Activated naive CD4-positive, alpha-beta T cell treated with anti-CD3 and anti-CD28 coated beads, Interleukin-2, amount 50 U/mL, for 72 hours (primary cell): Measurements from ENCODE around the gene TMEM151B. TPM values are rescaled to one million over a fixed set of nuclear protein-coding genes. Genes with fewer than 3 reads are reported as not detected.

ENCODE experiments used
- ATAC-seq, 2 donors: fragments of 150-1000 bp; cut with Tn5 transposase; 2 replicates each; pipeline ENCODE4 v1.10.0; 2021; ENCODE audit warnings: mild to moderate bottlenecking in 2 of 2, moderate library complexity in 2 of 2
- DNase-seq, 2 donors: peaks; one replicate each; pipeline ENCODE4 v3.0.0; 2021 to 2022; ENCODE audit warnings: low spot score in 2 of 2
- H3K27ac Mint-ChIP-seq, 2 donors: one replicate each; pipeline ENCODE4 v1.8.0; 2022; ENCODE audit warnings: mild to moderate bottlenecking in 2 of 2, mixed read lengths in 2 of 2
- H3K36me3 Mint-ChIP-seq, 2 donors: one replicate each; pipeline ENCODE4 v1.8.0; 2022; ENCODE audit warnings: mixed read lengths in 2 of 2
- H3K9me3 Mint-ChIP-seq, 2 donors: one replicate each; pipeline ENCODE4 v1.8.0; 2022; ENCODE audit warnings: mixed read lengths in 2 of 2
- total RNA-seq, 2 donors: library from RNA; stranded (reverse); gene quantifications; one replicate each; pipeline ENCODE4 v1.2.3, GENCODE V29; 2022

TMEM151B gene
- total RNA-seq = under 1 TPM in 1 of 2 donors, not detected in 1; 0.20 TPM

- ATAC-seq (no peak), DNase-seq (no peak)
- Mint-ChIP-seq H3K36me3 (peaks cover 0 to under 1% of the 10 kb centered on the region in 2 donors), H3K27ac (peak within 1 kb of the TSS in 1 of 2 donors; percentile 37), H3K9me3 (no peaks in the 10 kb centered on the region)
Measured at GRCh38 chr6:44269921-44270525, at the start of gene TMEM151B. TSS of gene TMEM151B (plus strand) at chr6:44270450. CDS start at chr6:44270743, 293 bp downstream.

GRCh38 chr6:44220913-44221290 lies 49.3 kb upstream of the TMEM151B start:
- Mint-ChIP-seq H3K9me3 (no peaks in the 10 kb centered on the region), H3K27ac (peak overlapping the region in 1 of 2 donors; percentile 19), H3K36me3 (peaks cover 0 to 11% of the 10 kb centered on the region in 2 donors)
- DNase-seq (no peak), ATAC-seq (no peak)

GRCh38 chr6:44221291-44221960 lies 48.8 kb upstream of the TMEM151B start:
- DNase-seq (peak; percentile 71 to 79), ATAC-seq (peak; percentile 62 to 70)
- Mint-ChIP-seq H3K36me3 (peaks cover 0 to 11% of the 10 kb centered on the region in 2 donors), H3K9me3 (no peaks in the 10 kb centered on the region), H3K27ac (peak overlapping the region in 1 of 2 donors; percentile 19)

- no peak for ATAC-seq
Measured at GRCh38 chr6:44221961-44222335, 48.3 kb upstream of the TMEM151B start.

GRCh38 chr6:44222486-44223318 lies 47.5 kb upstream of the TMEM151B start:
- no peaks in the 10 kb centered on the region for H3K9me3 Mint-ChIP-seq
- ATAC-seq (no peak), DNase-seq (no peak)
- peaks cover 0 to 11% of the 10 kb centered on the region in 2 donors for H3K36me3 Mint-ChIP-seq
- peak overlapping the region; percentile 81 to 86 for H3K27ac Mint-ChIP-seq

More at GRCh38 chr6:44221961-44222335, 48.3 kb upstream of the TMEM151B start:
- Mint-ChIP-seq H3K27ac (no peak overlapping the region), H3K9me3 (no peaks in the 10 kb centered on the region), H3K36me3 (peaks cover 0 to 11% of the 10 kb centered on the region in 2 donors)
- DNase-seq = no peak

GRCh38 chr6:44223319-44224028 lies 46.8 kb upstream of the TMEM151B start, which contains the start of gene SLC29A1:
TSS of gene SLC29A1 (plus strand) at chr6:44223595. CDS start at chr6:44227314, 3,719 bp downstream.
- ATAC-seq (peak; percentile 74 to 80), DNase-seq (peak; percentile 80 to 85)
- H3K9me3 Mint-ChIP-seq = no peaks in the 10 kb centered on the region
- peak within 1 kb of the TSS; percentile 81 to 86 for H3K27ac Mint-ChIP-seq
- H3K36me3 Mint-ChIP-seq = peaks cover 0 to 11% of the 10 kb centered on the region in 2 donors

- ATAC-seq (peak in 1 of 2 donors; percentile 19), DNase-seq (no peak)
- no peaks in the 10 kb centered on the region for H3K9me3 Mint-ChIP-seq
- peaks cover 0 to 17% of the 10 kb centered on the region in 2 donors for H3K36me3 Mint-ChIP-seq
- peak overlapping the region; percentile 36 to 81 for H3K27ac Mint-ChIP-seq
Measured at GRCh38 chr6:44224029-44224964, 46.0 kb upstream of the TMEM151B start.

GRCh38 chr6:44224965-44225305 lies 45.3 kb upstream of the TMEM151B start:
- Mint-ChIP-seq H3K27ac (peak overlapping the region; percentile 15 to 81), H3K9me3 (no peaks in the 10 kb centered on the region), H3K36me3 (peaks cover 0 to 19% of the 10 kb centered on the region in 2 donors)
- DNase-seq (no peak), ATAC-seq (no peak)

GRCh38 chr6:44225579-44226325 lies 44.5 kb upstream of the TMEM151B start:
- H3K9me3 Mint-ChIP-seq = no peaks in the 10 kb centered on the region
- ATAC-seq = no peak
- H3K27ac Mint-ChIP-seq = no peak overlapping the region
- DNase-seq = no peak
- H3K36me3 Mint-ChIP-seq = peaks cover 5 to 19% of the 10 kb centered on the region in 2 donors

- no peaks in the 10 kb centered on the region for H3K9me3 Mint-ChIP-seq
- ATAC-seq (no peak), DNase-seq (no peak)
- no peak overlapping the region for H3K27ac Mint-ChIP-seq
- peaks cover 11 to 19% of the 10 kb centered on the region in 2 donors for H3K36me3 Mint-ChIP-seq
Measured at GRCh38 chr6:44226368-44227147, 43.7 kb upstream of the TMEM151B start.

GRCh38 chr6:44227148-44227793 lies 43.0 kb upstream of the TMEM151B start:
- Mint-ChIP-seq H3K36me3 (peaks cover 11 to 24% of the 10 kb centered on the region in 2 donors), H3K9me3 (no peaks in the 10 kb centered on the region), H3K27ac (no peak overlapping the region)
- DNase-seq = no peak
- no peak for ATAC-seq

GRCh38 chr6:44228031-44228430 lies 42.2 kb upstream of the TMEM151B start:
- Mint-ChIP-seq H3K27ac (no peak overlapping the region), H3K9me3 (no peaks in the 10 kb centered on the region), H3K36me3 (peaks cover 11 to 24% of the 10 kb centered on the region in 2 donors)
- ATAC-seq (no peak), DNase-seq (no peak)

GRCh38 chr6:44228433-44228832 lies 41.8 kb upstream of the TMEM151B start:
- DNase-seq (no peak), ATAC-seq (no peak)
- H3K27ac Mint-ChIP-seq = no peak overlapping the region
- H3K9me3 Mint-ChIP-seq = no peaks in the 10 kb centered on the region
- peaks cover 11 to 24% of the 10 kb centered on the region in 2 donors for H3K36me3 Mint-ChIP-seq

- DNase-seq (no peak), ATAC-seq (no peak)
- no peak overlapping the region for H3K27ac Mint-ChIP-seq
- peaks cover 11 to 24% of the 10 kb centered on the region in 2 donors for H3K36me3 Mint-ChIP-seq
- no peaks in the 10 kb centered on the region for H3K9me3 Mint-ChIP-seq
Measured at GRCh38 chr6:44228836-44229235, 41.4 kb upstream of the TMEM151B start.
